Measurements from ENCODE around the gene ASB5. TPM values are rescaled to one million over a fixed set of nuclear protein-coding genes. Genes with fewer than 3 reads are reported as not detected.
"Not testable (repeated sequence)": the region's sequence is repeated elsewhere in the genome, so short reads cannot be mapped to it uniquely, and the experiment has no call there.

ASB5 gene
- total RNA-seq, 2 donors from 2014 or later, result 2.8 to 14.6 TPM

GRCh38 chr4:176300565-176300964 lies 31.5 kb upstream of the ASB5 start:
- no peaks in the 10 kb centered on the region for H3K36me3 ChIP-seq (ENCODE audit: control insufficient read depth, insufficient read depth, low read length)
- H3K9me3 Mint-ChIP-seq, result no peaks in the 10 kb centered on the region
- no peak overlapping the region for H3K27ac Mint-ChIP-seq
- H3K27ac ChIP-seq (ENCODE audit: low read depth, low read length), result no peak overlapping the region
- H3K4me3 Mint-ChIP-seq, result no peak overlapping the region
- H3K27me3 ChIP-seq (ENCODE audit: control insufficient read depth, insufficient read depth, low read length, poor library complexity, severe bottlenecking), result no peaks in the 10 kb centered on the region
- peaks cover 15% of the 10 kb centered on the region for H3K4me1 Mint-ChIP-seq
- no peak for TF ChIP-seq CTCF (conservative IDR thresholded peaks at IDR 0.05)
- peaks cover 3% of the 10 kb centered on the region for H3K4me1 ChIP-seq (ENCODE audit: control insufficient read depth, insufficient read depth, low read length)
- H3K9me3 ChIP-seq (ENCODE audit: control insufficient read depth, low read length), result no peaks in the 10 kb centered on the region
- no peak overlapping the region for H3K9ac ChIP-seq (ENCODE audit: extremely low read depth, low read length, poor library complexity, severe bottlenecking)
- H3K36me3 Mint-ChIP-seq (ENCODE audit: low read depth), result no peaks in the 10 kb centered on the region
- peaks cover 2% of the 10 kb centered on the region for H3K27me3 Mint-ChIP-seq (ENCODE audit: insufficient read depth)
- H3K4me3 ChIP-seq (ENCODE audit: low read length), result peak overlapping the region; percentile 79
- DNase-seq, result no peak

- peak overlapping the region; percentile 79 for H3K4me3 ChIP-seq (ENCODE audit: low read length)
- peak overlapping the region; percentile 41 for H3K9ac ChIP-seq (ENCODE audit: extremely low read depth, low read length, poor library complexity, severe bottlenecking)
- H3K9me3 Mint-ChIP-seq, result no peaks in the 10 kb centered on the region
- TF ChIP-seq CTCF (conservative IDR thresholded peaks at IDR 0.05), result no peak
- no peaks in the 10 kb centered on the region for H3K27me3 Mint-ChIP-seq (ENCODE audit: insufficient read depth)
- H3K27ac Mint-ChIP-seq, result no peak overlapping the region
- no peaks in the 10 kb centered on the region for H3K36me3 ChIP-seq (ENCODE audit: control insufficient read depth, insufficient read depth, low read length)
- H3K9me3 ChIP-seq (ENCODE audit: control insufficient read depth, low read length), result no peaks in the 10 kb centered on the region
- peak; percentile 83 for DNase-seq
- H3K4me1 Mint-ChIP-seq, result peaks cover 15% of the 10 kb centered on the region
- no peak overlapping the region for H3K27ac ChIP-seq (ENCODE audit: low read depth, low read length)
- 38 to 50% methylated on average over 1 to 9 of the region's 9 CpGs for WGBS, 2 experiments (ENCODE audit: insufficient coverage in 1 of 2, insufficient read length in 1 of 2)
- no peaks in the 10 kb centered on the region for H3K27me3 ChIP-seq (ENCODE audit: control insufficient read depth, insufficient read depth, low read length, poor library complexity, severe bottlenecking)
- no peak overlapping the region for H3K4me3 Mint-ChIP-seq
- H3K36me3 Mint-ChIP-seq (ENCODE audit: low read depth), result no peaks in the 10 kb centered on the region
- peaks cover 3% of the 10 kb centered on the region for H3K4me1 ChIP-seq (ENCODE audit: control insufficient read depth, insufficient read depth, low read length)
Measured at GRCh38 chr4:176300036-176300435, 31.0 kb upstream of the ASB5 start.

GRCh38 chr4:176298664-176299063 lies 29.6 kb upstream of the ASB5 start:
- H3K9me3 Mint-ChIP-seq, result no peaks in the 10 kb centered on the region

GRCh38 chr4:176295907-176296306 lies 26.9 kb upstream of the ASB5 start:
- DNase-seq; H3K27ac ChIP-seq (ENCODE audit: low read depth, low read length); H3K27me3 ChIP-seq (ENCODE audit: control insufficient read depth, insufficient read depth, low read length, poor library complexity, severe bottlenecking); H3K9ac ChIP-seq (ENCODE audit: extremely low read depth, low read length, poor library complexity, severe bottlenecking); H3K9me3 ChIP-seq (ENCODE audit: control insufficient read depth, low read length); H3K27me3 Mint-ChIP-seq (ENCODE audit: insufficient read depth); H3K4me3 ChIP-seq (ENCODE audit: low read length); H3K36me3 ChIP-seq (ENCODE audit: control insufficient read depth, insufficient read depth, low read length); H3K4me1 ChIP-seq (ENCODE audit: control insufficient read depth, insufficient read depth, low read length); H3K9me3 Mint-ChIP-seq; H3K4me3 Mint-ChIP-seq; H3K27ac Mint-ChIP-seq; H3K36me3 Mint-ChIP-seq (ENCODE audit: low read depth): not testable (repeated sequence)
- 43 to 57% methylated on average over 3 to 5 of the region's 5 CpGs for WGBS, 2 experiments (ENCODE audit: insufficient coverage in 1 of 2, insufficient read length in 1 of 2)
- peaks cover 16% of the 10 kb centered on the region for H3K4me1 Mint-ChIP-seq

More at GRCh38 chr4:176298664-176299063, 29.6 kb upstream of the ASB5 start:
- Histone ChIP-seq H3K4me3 (ENCODE audit: low read length) (peak overlapping the region; percentile 79), H3K36me3 (ENCODE audit: control insufficient read depth, insufficient read depth, low read length) (no peaks in the 10 kb centered on the region), H3K27me3 (ENCODE audit: control insufficient read depth, insufficient read depth, low read length, poor library complexity, severe bottlenecking) (no peaks in the 10 kb centered on the region), H3K9me3 (ENCODE audit: control insufficient read depth, low read length) (no peaks in the 10 kb centered on the region), H3K4me1 (ENCODE audit: control insufficient read depth, insufficient read depth, low read length) (peaks cover 3% of the 10 kb centered on the region), H3K9ac (ENCODE audit: extremely low read depth, low read length, poor library complexity, severe bottlenecking) (peak overlapping the region; percentile 20), H3K27ac (ENCODE audit: low read depth, low read length) (no peak overlapping the region)
- 37 to 69% methylated on average over 2 to 6 of the region's 6 CpGs for WGBS, 2 experiments (ENCODE audit: insufficient coverage in 1 of 2, insufficient read length in 1 of 2)
- H3K4me3 Mint-ChIP-seq, result no peak overlapping the region
- peaks cover 7% of the 10 kb centered on the region for H3K4me1 Mint-ChIP-seq
- TF ChIP-seq CTCF (conservative IDR thresholded peaks at IDR 0.05), result no peak
- H3K36me3 Mint-ChIP-seq (ENCODE audit: low read depth), result no peaks in the 10 kb centered on the region
- H3K27me3 Mint-ChIP-seq (ENCODE audit: insufficient read depth), result no peaks in the 10 kb centered on the region
- no peak overlapping the region for H3K27ac Mint-ChIP-seq
- peak; percentile 69 for DNase-seq

All from endodermal cell (in vitro differentiated cells).